ENCODE measurements around the gene ACTR6. TPM values are rescaled to one million over a fixed set of nuclear protein-coding genes. Genes with fewer than 3 reads are reported as not detected.

ACTR6 gene
- total and polyA plus RNA-seq, 2 donors (not counting 3 experiments of a cell fraction or from before 2014, with no cell fraction given) = 7.5 to 23.2 TPM

DNA sequence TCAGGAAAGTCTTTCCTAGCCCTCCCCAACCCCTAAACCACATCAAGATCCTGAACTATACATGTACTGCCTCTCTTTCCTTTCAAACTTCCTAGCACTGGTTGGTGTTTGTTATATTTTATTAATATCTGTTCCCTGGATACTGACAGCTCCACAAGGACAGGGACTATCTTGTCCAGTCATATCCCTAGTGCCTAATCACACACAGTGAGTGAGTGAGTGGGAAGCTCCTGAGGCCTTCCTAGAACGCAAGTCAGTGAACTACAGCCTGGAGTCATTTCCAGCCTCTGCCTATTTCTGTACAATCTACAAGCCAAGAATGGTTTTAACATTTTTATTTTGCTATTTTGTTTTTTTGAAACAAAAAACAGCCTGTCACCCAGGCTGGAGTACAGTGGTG, 7.5 kb upstream of the ACTR6 start:
- TF ChIP-seq JUN (IDR thresholded peaks at IDR 0.05; ENCODE audit: borderline replicate concordance, insufficient read depth, insufficient read length, low read depth) (no peak), GATA2 (IDR thresholded peaks at IDR 0.05; ENCODE audit: insufficient read depth, insufficient read length, low read depth, low read length) (no peak), EZH2 (IDR thresholded peaks at IDR 0.05; ENCODE audit: borderline replicate concordance, low read depth, low read length, severe bottlenecking) (no peak), MYC (IDR thresholded peaks at IDR 0.05; ENCODE audit: low read depth, low read length) (no peak), FOS (IDR thresholded peaks at IDR 0.05; ENCODE audit: borderline replicate concordance, insufficient read depth, low read length) (no peak)
- TF ChIP-seq, protein P1, sequence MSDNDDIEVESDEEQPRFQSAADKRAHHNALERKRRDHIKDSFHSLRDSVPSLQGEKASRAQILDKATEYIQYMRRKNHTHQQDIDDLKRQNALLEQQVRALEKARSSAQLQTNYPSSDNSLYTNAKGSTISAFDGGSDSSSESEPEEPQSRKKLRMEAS (IDR thresholded peaks at IDR 0.05; ENCODE audit: insufficient read depth, insufficient read length) = no peak
- Histone ChIP-seq H2AFZ (ENCODE audit: low read depth, low read length) (no peak overlapping the region), H3K27ac (ENCODE audit: insufficient read depth, low read depth, low read length) (no peak overlapping the region), H3K4me3 (replicated peaks in 1 of 3; ENCODE audit: insufficient read depth in 1 of 3, low read depth in 1 of 3, low read length in 3 of 3) (no peak overlapping the region), H3K4me1 (ENCODE audit: control insufficient read depth, extremely low read depth, insufficient read depth, low read length) (no peaks in the 10 kb centered on the region), H4K20me1 (replicated peaks; ENCODE audit: control insufficient read depth, extremely low read depth, insufficient read depth, low read length) (no peaks in the 10 kb centered on the region), H3K36me3 (ENCODE audit: control insufficient read depth in 2 of 2, extremely low read depth in 1 of 2, insufficient read depth in 2 of 2, low read length in 2 of 2) (no peaks in the 10 kb centered on the region), H3K79me2 (ENCODE audit: control insufficient read depth, insufficient read depth, low read length) (no peaks in the 10 kb centered on the region), H3K27me3 (ENCODE audit: control insufficient read depth in 2 of 2, insufficient read depth in 2 of 2, low read length in 2 of 2) (peaks cover 0 to 3% of the 10 kb centered on the region in 2 experiments), H3K4me2 (ENCODE audit: insufficient read depth, low read length) (no peak overlapping the region), H3K9me1 (replicated peaks; ENCODE audit: control insufficient read depth, extremely low read depth, insufficient read depth, low read length) (no peaks in the 10 kb centered on the region), H3K9ac (replicated peaks; ENCODE audit: extremely low read depth, insufficient read depth, low read length) (no peak overlapping the region), H3K9me3 (replicated peaks; ENCODE audit: control insufficient read depth, insufficient read depth, low read length) (no peaks in the 10 kb centered on the region)
- dilution Hi-C loops (cut with MboI; ENCODE audit: extremely low pct_ligation_motif_present, low sequenced_read_pairs) = no loop called here
- ChIA-PET POLR2A (no interaction called here), CTCF (no interaction called here)
- no TSS peak for BruUV-seq (replicated peaks)
- FAIRE-seq = no peak
- intact Hi-C loops (cut with micrococcal nuclease) = no loop called here
- no peak for DNase-seq (ENCODE audit: low read depth, low spot score)

DNA sequence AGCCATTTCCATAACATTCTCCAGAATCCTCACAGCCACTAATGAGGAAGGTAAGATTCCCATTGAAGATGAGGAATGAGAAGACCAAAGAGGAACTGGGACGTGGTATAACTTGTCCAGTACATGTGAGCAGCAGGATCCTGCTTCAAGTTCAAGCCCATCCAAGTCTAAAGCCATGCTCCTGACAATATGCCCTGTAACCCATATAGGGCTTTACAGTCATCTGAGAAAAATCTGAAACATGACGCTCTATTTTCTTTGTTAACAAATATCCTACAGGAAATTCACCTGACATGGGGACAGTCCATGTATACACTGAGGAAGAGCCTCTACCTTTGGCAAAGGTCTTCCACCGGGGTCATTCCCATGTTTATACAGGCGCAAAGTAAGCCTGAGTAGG, 3.1 kb upstream of the ACTR6 start:
- FAIRE-seq = no peak

More for the DNA sequence above, 3.1 kb upstream of the ACTR6 start:
- TF ChIP-seq FOS (IDR thresholded peaks at IDR 0.05; ENCODE audit: borderline replicate concordance, insufficient read depth, low read length) (no peak), POLR2AphosphoS5 (IDR thresholded peaks at IDR 0.05; ENCODE audit: insufficient read depth, low read depth, low read length) (no peak), MYC (IDR thresholded peaks at IDR 0.05; ENCODE audit: low read depth, low read length) (no peak), POLR2A (IDR thresholded peaks at IDR 0.05; ENCODE audit: low read depth, low read length) (no peak), GATA2 (IDR thresholded peaks at IDR 0.05; ENCODE audit: insufficient read depth, insufficient read length, low read depth, low read length) (no peak), CTCF (IDR thresholded peaks at IDR 0.05; ENCODE audit: extremely low read depth in 1 of 2, insufficient read depth in 1 of 2, low read depth in 1 of 2, low read length in 2 of 2) (no peak), EZH2 (IDR thresholded peaks at IDR 0.05; ENCODE audit: borderline replicate concordance, low read depth, low read length, severe bottlenecking) (no peak), JUN (IDR thresholded peaks at IDR 0.05; ENCODE audit: borderline replicate concordance, insufficient read depth, insufficient read length, low read depth) (no peak)
- TF ChIP-seq, protein P1 (IDR thresholded peaks at IDR 0.05; ENCODE audit: insufficient read depth, insufficient read length) = no peak
- CTCF ChIA-PET = interaction anchor here (1.2 kb wide), 1 partner anchor 43 kb away, joined by 3 read pairs; no protein-coding TSS in a partner anchor
- H3K9ac ChIP-seq (replicated peaks; ENCODE audit: extremely low read depth, insufficient read depth, low read length) = no peak overlapping the region
- no TSS peak for BruUV-seq (replicated peaks)
- no peak overlapping the region for H3K27ac ChIP-seq (ENCODE audit: insufficient read depth, low read depth, low read length)
- no peaks in the 10 kb centered on the region for H4K20me1 ChIP-seq (replicated peaks; ENCODE audit: control insufficient read depth, extremely low read depth, insufficient read depth, low read length)
- H3K36me3 ChIP-seq (ENCODE audit: control insufficient read depth in 2 of 2, extremely low read depth in 1 of 2, insufficient read depth in 2 of 2, low read length in 2 of 2) = no peaks in the 10 kb centered on the region
- H3K4me1 ChIP-seq (ENCODE audit: control insufficient read depth, extremely low read depth, insufficient read depth, low read length) = peaks cover 4% of the 10 kb centered on the region
- no peaks in the 10 kb centered on the region for H3K9me1 ChIP-seq (replicated peaks; ENCODE audit: control insufficient read depth, extremely low read depth, insufficient read depth, low read length)
- no peaks in the 10 kb centered on the region for H3K9me3 ChIP-seq (replicated peaks; ENCODE audit: control insufficient read depth, insufficient read depth, low read length)
- peaks cover 14% of the 10 kb centered on the region for H3K79me2 ChIP-seq (ENCODE audit: control insufficient read depth, insufficient read depth, low read length)
- dilution Hi-C loops (cut with MboI; ENCODE audit: extremely low pct_ligation_motif_present, low sequenced_read_pairs) (no loop called here), intact Hi-C loops (cut with micrococcal nuclease) (no loop called here)
- H3K27me3 ChIP-seq (ENCODE audit: control insufficient read depth in 2 of 2, insufficient read depth in 2 of 2, low read length in 2 of 2) = peaks cover 0 to 3% of the 10 kb centered on the region in 2 experiments
- H3K4me3 ChIP-seq (replicated peaks in 1 of 3; ENCODE audit: insufficient read depth in 1 of 3, low read depth in 1 of 3, low read length in 3 of 3) = no peak overlapping the region
- H2AFZ ChIP-seq (ENCODE audit: low read depth, low read length) = no peak overlapping the region
- POLR2A ChIA-PET = no interaction called here
- no peak for DNase-seq (ENCODE audit: low read depth, low spot score)
- no peak overlapping the region for H3K4me2 ChIP-seq (ENCODE audit: insufficient read depth, low read length)

Measured in endothelial cell of umbilical vein (primary cell).